Epithelial cell of proximal tubule (primary cell): ENCODE results near the gene HOXD11. TPM values are rescaled to one million over a fixed set of nuclear protein-coding genes. Genes with fewer than 3 reads are reported as not detected.

Experiments used
- DNase-seq: peaks from one replicate; pipeline ENCODE4 v3.0.0-alpha.2; 2011; ENCODE audit warnings: low read depth
- H3K4me3 ChIP-seq: 2 replicates; pipeline ENCODE4 v1.5.1; 2011; ENCODE audit warnings: low read depth, mild to moderate bottlenecking, low read length
- total RNA-seq: library from RNA; depleted of rRNA; stranded (reverse); fragments of >200 nt; gene quantifications from 2 replicates; pipeline ENCODE4 v1.2.3, GENCODE V29; 2015
- TF ChIP-seq, protein P1 (sequence below): conservative IDR thresholded peaks from 2 replicates; pipeline ENCODE4 v1.5.1; 2012; ENCODE audit warnings: low read depth, mild to moderate bottlenecking, low read length

Gene HOXD11
- total RNA-seq, 1 donor from 2014 or later, result 25.1 TPM

GRCh38 chr2:176137906-176138305 is 30.8 kb downstream of the HOXD11 start:
- TF ChIP-seq, protein P1, sequence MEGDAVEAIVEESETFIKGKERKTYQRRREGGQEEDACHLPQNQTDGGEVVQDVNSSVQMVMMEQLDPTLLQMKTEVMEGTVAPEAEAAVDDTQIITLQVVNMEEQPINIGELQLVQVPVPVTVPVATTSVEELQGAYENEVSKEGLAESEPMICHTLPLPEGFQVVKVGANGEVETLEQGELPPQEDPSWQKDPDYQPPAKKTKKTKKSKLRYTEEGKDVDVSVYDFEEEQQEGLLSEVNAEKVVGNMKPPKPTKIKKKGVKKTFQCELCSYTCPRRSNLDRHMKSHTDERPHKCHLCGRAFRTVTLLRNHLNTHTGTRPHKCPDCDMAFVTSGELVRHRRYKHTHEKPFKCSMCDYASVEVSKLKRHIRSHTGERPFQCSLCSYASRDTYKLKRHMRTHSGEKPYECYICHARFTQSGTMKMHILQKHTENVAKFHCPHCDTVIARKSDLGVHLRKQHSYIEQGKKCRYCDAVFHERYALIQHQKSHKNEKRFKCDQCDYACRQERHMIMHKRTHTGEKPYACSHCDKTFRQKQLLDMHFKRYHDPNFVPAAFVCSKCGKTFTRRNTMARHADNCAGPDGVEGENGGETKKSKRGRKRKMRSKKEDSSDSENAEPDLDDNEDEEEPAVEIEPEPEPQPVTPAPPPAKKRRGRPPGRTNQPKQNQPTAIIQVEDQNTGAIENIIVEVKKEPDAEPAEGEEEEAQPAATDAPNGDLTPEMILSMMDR, result no peak
- peak overlapping the region; percentile 94 for H3K4me3 ChIP-seq
- no peak for DNase-seq

- DNase-seq, result no peak
- peak overlapping the region; percentile 94 for H3K4me3 ChIP-seq
- TF ChIP-seq, protein P1, result no peak
Measured at GRCh38 chr2:176138526-176138922, 31.4 kb downstream of the HOXD11 start.

DNA sequence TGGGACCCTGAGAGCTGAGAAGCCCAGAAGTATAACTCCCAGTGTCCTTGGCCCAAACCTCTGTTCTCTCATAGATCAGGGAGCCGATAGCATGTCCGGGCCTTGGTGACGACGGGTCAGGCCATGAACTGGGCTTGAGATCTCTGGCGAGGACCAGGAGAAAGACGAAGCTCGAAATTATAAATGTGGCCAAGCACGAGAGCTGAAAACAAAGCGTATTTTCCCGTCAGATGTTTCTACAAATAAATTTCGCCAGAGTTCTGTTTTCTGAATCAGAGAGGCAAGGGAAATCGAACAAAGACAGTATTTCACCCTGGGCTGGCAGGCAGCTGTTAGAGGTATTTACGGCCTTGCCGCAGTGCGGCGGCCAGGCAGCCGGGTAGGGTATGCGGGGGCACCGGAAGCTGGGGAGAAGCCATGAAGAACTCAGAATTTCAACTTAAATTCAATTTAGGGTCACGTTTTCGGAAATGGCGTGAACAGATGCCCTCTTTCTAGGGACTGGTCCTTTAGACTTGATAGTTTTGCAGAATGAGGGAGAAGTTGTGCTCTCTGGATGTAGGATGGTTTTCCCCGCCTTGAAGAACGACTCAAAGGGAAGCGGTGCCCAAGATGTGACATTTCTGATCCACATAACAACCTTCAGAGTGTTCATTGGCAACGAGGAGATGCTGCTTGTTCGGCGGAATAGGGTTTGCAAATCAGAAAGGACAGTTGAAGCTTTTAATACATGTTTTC is 32.0 kb downstream of the HOXD11 start:
- H3K4me3 ChIP-seq, result peak overlapping the region; percentile 94

DNA sequence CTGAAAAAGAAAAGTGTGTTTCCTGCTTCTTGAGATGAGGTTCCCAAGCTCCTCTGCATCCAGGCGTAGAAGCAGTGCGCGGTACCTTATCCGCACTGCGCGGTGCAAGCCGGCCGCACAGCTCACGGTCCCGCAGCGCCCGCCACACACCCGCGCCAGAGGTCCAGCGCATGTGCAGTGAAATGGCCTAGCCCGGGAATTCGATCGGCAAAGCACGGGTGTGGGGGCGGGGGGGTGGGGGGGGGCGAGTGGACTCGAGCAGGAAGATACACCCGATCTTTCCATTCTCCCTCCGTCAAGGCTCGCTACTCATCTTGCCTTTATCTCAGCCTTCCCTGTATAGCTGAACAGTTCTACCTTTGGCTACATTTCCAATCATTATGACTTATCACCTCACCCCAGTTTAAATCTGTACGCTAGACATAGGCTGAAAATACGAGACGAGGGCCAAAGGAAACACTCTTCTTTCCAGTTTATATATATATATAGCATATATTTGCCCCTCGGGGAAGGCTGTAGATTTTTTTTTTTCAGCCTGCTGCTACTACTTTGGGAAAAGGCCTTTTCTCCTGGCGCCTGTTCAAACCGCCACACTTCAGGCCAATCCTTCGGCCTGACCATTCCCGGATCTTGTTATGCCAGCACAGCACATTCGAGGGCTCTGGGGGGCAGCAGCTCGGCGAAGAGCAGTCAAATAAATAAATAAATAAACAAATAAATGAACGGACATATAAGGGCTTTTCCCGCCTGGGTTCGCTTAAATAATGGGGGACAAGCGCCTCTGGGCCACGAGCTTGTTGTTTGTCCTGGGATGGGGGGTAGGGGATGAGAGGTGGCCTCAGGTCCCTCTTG is 32.8 kb downstream of the HOXD11 start:
- no peak for DNase-seq
- H3K4me3 ChIP-seq, result peak overlapping the region; percentile 94
- TF ChIP-seq, protein P1, result no peak

More for the DNA sequence above, 32.0 kb downstream of the HOXD11 start:
- DNase-seq, result no peak
- TF ChIP-seq, protein P1, result no peak

GRCh38 chr2:176140513-176141317 is 33.6 kb downstream of the HOXD11 start:
- no peak for DNase-seq
- TF ChIP-seq, protein P1, result peak; percentile 70
- peak overlapping the region; percentile 94 for H3K4me3 ChIP-seq

- TF ChIP-seq, protein P1, result no peak
- no peak for DNase-seq
- H3K4me3 ChIP-seq, result no peak overlapping the region
Measured at GRCh38 chr2:176142281-176142680, 35.2 kb downstream of the HOXD11 start.
